ENCODE data around the gene ELAVL4. TPM values are rescaled to one million over a fixed set of nuclear protein-coding genes. Genes with fewer than 3 reads are reported as not detected.

ELAVL4 gene
- total RNA-seq, 1 experiment from 2014 or later = not detected

DNA sequence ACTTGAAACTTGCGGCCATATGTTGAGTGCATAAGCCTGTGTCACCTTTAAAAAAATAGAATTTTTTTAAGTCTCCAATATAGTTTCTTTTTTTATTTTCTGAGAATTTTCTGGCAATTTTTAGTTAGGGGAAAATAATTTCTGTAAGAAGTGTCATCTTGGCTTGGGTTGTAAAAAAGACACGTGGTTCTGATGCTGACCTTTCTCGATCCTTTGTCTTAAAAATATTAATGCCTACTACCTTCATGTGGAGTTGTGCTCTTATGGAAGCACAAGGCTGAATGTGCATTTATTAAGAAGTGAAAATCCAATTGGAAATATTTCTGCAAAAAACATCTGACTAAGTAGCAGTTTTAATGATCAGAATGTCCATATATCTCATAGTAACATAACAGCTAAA is 3.5 kb downstream of the ELAVL4 start:
- POLR2A ChIA-PET = no interaction called here
- no peak overlapping the region for H3K9ac ChIP-seq (ENCODE audit: low read length)
- ATAC-seq (no peak), DNase-seq (ENCODE audit: low read depth, low spot score) (no peak)
- no peaks in the 10 kb centered on the region for H3K9me3 ChIP-seq (ENCODE audit: control insufficient read depth in 1 of 2, insufficient read depth in 1 of 2, low read depth in 1 of 2, low read length in 2 of 2)
- no peak overlapping the region for H3K27ac ChIP-seq (ENCODE audit: low read depth, low read length)
- TF ChIP-seq RAD21 (IDR thresholded peaks at IDR 0.05; ENCODE audit: low read depth) (no peak), ATF3 (IDR thresholded peaks at IDR 0.05) (no peak), EGR1 (IDR thresholded peaks at IDR 0.05; ENCODE audit: low read depth) (no peak), EZH2phosphoT487 (IDR thresholded peaks at IDR 0.05; ENCODE audit: borderline replicate concordance) (no peak), ELF1 (IDR thresholded peaks at IDR 0.05; ENCODE audit: borderline replicate concordance, low read depth) (no peak), SIN3A (IDR thresholded peaks at IDR 0.05; ENCODE audit: low read depth) (no peak)
- TF ChIP-seq, protein P1, sequence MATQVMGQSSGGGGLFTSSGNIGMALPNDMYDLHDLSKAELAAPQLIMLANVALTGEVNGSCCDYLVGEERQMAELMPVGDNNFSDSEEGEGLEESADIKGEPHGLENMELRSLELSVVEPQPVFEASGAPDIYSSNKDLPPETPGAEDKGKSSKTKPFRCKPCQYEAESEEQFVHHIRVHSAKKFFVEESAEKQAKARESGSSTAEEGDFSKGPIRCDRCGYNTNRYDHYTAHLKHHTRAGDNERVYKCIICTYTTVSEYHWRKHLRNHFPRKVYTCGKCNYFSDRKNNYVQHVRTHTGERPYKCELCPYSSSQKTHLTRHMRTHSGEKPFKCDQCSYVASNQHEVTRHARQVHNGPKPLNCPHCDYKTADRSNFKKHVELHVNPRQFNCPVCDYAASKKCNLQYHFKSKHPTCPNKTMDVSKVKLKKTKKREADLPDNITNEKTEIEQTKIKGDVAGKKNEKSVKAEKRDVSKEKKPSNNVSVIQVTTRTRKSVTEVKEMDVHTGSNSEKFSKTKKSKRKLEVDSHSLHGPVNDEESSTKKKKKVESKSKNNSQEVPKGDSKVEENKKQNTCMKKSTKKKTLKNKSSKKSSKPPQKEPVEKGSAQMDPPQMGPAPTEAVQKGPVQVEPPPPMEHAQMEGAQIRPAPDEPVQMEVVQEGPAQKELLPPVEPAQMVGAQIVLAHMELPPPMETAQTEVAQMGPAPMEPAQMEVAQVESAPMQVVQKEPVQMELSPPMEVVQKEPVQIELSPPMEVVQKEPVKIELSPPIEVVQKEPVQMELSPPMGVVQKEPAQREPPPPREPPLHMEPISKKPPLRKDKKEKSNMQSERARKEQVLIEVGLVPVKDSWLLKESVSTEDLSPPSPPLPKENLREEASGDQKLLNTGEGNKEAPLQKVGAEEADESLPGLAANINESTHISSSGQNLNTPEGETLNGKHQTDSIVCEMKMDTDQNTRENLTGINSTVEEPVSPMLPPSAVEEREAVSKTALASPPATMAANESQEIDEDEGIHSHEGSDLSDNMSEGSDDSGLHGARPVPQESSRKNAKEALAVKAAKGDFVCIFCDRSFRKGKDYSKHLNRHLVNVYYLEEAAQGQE (IDR thresholded peaks at IDR 0.05; ENCODE audit: low read depth) = no peak
- H3K9me2 ChIP-seq (ENCODE audit: insufficient read depth) = no peaks in the 10 kb centered on the region
- no peaks in the 10 kb centered on the region for H3K79me2 ChIP-seq (ENCODE audit: insufficient read depth, low read length)
- no peak overlapping the region for H2AFZ ChIP-seq (ENCODE audit: low read depth, low read length, poor library complexity, severe bottlenecking)
- no peak overlapping the region for H3K4me2 ChIP-seq (ENCODE audit: low read length)
- no peaks in the 10 kb centered on the region for H3K36me3 ChIP-seq (ENCODE audit: control insufficient read depth in 1 of 2, insufficient read depth in 2 of 2, low read length in 2 of 2)
- no peak overlapping the region for H3K4me3 ChIP-seq (replicated peaks in 1 of 2; ENCODE audit: low read depth in 1 of 2, low read length in 2 of 2)
- H4K20me1 ChIP-seq (ENCODE audit: insufficient read depth) = no peaks in the 10 kb centered on the region
- peaks cover 27% of the 10 kb centered on the region for H3K27me3 ChIP-seq (ENCODE audit: insufficient read depth, low read length)
- BruUV-seq (replicated peaks) = no TSS peak
- H3K4me1 ChIP-seq (ENCODE audit: control insufficient read depth in 1 of 2, insufficient read depth in 2 of 2, low read length in 2 of 2) = no peaks in the 10 kb centered on the region
- intact Hi-C loops (cut with micrococcal nuclease) = no loop called here
- RAD21 ChIA-PET (ENCODE audit: low non-redundant PET in 1 of 2, low total read pairs in 2 of 2, uncharacterized antibody in 2 of 2, unreplicated experiment in 2 of 2) = no interaction called here
- CTCF ChIA-PET = no interaction called here

DNA sequence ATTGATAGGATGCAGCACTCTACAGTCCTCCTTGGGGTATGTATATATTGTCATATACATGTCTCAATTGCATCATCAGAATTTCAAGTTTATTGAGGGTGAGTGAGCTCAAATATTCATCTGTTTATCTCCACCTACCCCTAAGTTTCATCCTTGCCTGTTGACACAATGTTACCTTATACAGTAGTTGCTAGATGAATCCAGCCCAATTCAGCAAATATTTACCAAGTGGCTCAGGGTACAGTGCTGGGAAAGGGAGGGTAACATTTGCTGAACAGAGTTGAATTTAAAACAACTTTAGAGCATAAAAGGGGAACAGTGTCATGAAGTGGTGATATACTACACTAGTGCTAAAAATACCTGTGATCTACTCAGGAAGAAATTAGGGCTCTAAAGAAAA is 14.4 kb downstream of the ELAVL4 start:
- RAD21 ChIA-PET (ENCODE audit: low non-redundant PET in 1 of 2, low total read pairs in 2 of 2, uncharacterized antibody in 2 of 2, unreplicated experiment in 2 of 2) = no interaction called here
- 0 out of 2 replicates have a peak, but pooled peaks cover 3% of the 10 kb centered on the region for H3K27me3 ChIP-seq (ENCODE audit: insufficient read depth, low read length)
- H3K4me1 ChIP-seq (ENCODE audit: control insufficient read depth in 1 of 2, insufficient read depth in 2 of 2, low read length in 2 of 2) = no peaks in the 10 kb centered on the region
- no peaks in the 10 kb centered on the region for H3K36me3 ChIP-seq (ENCODE audit: control insufficient read depth in 1 of 2, insufficient read depth in 2 of 2, low read length in 2 of 2)
- POLR2A ChIA-PET = no interaction called here
- H3K4me3 ChIP-seq (replicated peaks in 1 of 2; ENCODE audit: low read depth in 1 of 2, low read length in 2 of 2) = no peak overlapping the region
- no TSS peak for BruUV-seq (replicated peaks)
- H3K27ac ChIP-seq (ENCODE audit: low read depth, low read length) = no peak overlapping the region
- no peaks in the 10 kb centered on the region for H4K20me1 ChIP-seq (ENCODE audit: insufficient read depth)
- H3K79me2 ChIP-seq (ENCODE audit: insufficient read depth, low read length) = no peaks in the 10 kb centered on the region
- intact Hi-C loops (cut with micrococcal nuclease) = no loop called here
- H3K4me2 ChIP-seq (ENCODE audit: low read length) = no peak overlapping the region
- H3K9ac ChIP-seq (ENCODE audit: low read length) = no peak overlapping the region
- CTCF ChIA-PET = no interaction called here
- no peak for TF ChIP-seq SIN3A (IDR thresholded peaks at IDR 0.05; ENCODE audit: low read depth)
- no peak for TF ChIP-seq RAD21 (IDR thresholded peaks at IDR 0.05; ENCODE audit: low read depth)
- no peak for TF ChIP-seq EZH2phosphoT487 (IDR thresholded peaks at IDR 0.05; ENCODE audit: borderline replicate concordance)
- TF ChIP-seq SP1 (IDR thresholded peaks at IDR 0.05; ENCODE audit: low read depth) = no peak
- TF ChIP-seq, protein P1 (IDR thresholded peaks at IDR 0.05; ENCODE audit: low read depth) = no peak
- no peak for TF ChIP-seq FOSL1 (IDR thresholded peaks at IDR 0.05; ENCODE audit: low read depth)
- TF ChIP-seq ELF1 (IDR thresholded peaks at IDR 0.05; ENCODE audit: borderline replicate concordance, low read depth) = no peak
- no peak for TF ChIP-seq EZH2 (IDR thresholded peaks at IDR 0.05)
- no peak for ATAC-seq
- H3K9me2 ChIP-seq (ENCODE audit: insufficient read depth) = no peaks in the 10 kb centered on the region
- no peaks in the 10 kb centered on the region for H3K9me3 ChIP-seq (ENCODE audit: control insufficient read depth in 1 of 2, insufficient read depth in 1 of 2, low read depth in 1 of 2, low read length in 2 of 2)
- DNase-seq (ENCODE audit: low read depth, low spot score) = no peak
- H2AFZ ChIP-seq (ENCODE audit: low read depth, low read length, poor library complexity, severe bottlenecking) = no peak overlapping the region

All from HCT116 (cell line).